ENCODE data around the gene MTX2. TPM values are rescaled to one million over a fixed set of nuclear protein-coding genes. Genes with fewer than 3 reads are reported as not detected.

Gene MTX2
- total and polyA plus RNA-seq, 9 of the 15 experiments (the other 6 are each of a cell fraction or from before 2014, with no cell fraction given): 38.1 to 170 (median 88.0) TPM

- POLR2A ChIA-PET: interaction anchor here (1.3 to 1.4 kb wide), 2 partner anchors 7 to 20 kb away, joined by 5 to 6 read pairs; no protein-coding TSS in a partner anchor
- WGBS (ENCODE audit: insufficient coverage, low coverage, missing lambda C conversion rate): 92% methylated on average over 1 of the region's 1 CpG
These were observed 28.5 kb downstream of the MTX2 start for GRCh38 chr2:176297737-176298136.

More at GRCh38 chr2:176297737-176298136, 28.5 kb downstream of the MTX2 start:
- Histone ChIP-seq H3K27me3 (ENCODE audit: control insufficient read depth in 2 of 2, insufficient read depth in 2 of 2, low read length in 2 of 2) (no peaks in the 10 kb centered on the region), H3K4me2 (ENCODE audit: insufficient read depth, low read length) (no peak overlapping the region), H3K4me3 (no peak overlapping the region), H3K9me3 (replicated peaks; ENCODE audit: control insufficient read depth, insufficient read depth, low read depth, low read length) (no peaks in the 10 kb centered on the region), H3K36me3 (ENCODE audit: control insufficient read depth, insufficient read depth, low read length) (peaks cover 38% of the 10 kb centered on the region), H3K9ac (ENCODE audit: insufficient read depth in 1 of 2, low read depth in 2 of 2, low read length in 2 of 2) (no peak overlapping the region), H3K27ac (ENCODE audit: extremely low read depth, low read depth, low read length) (no peak overlapping the region), H4K20me1 (replicated peaks; ENCODE audit: control insufficient read depth, insufficient read depth, low read length) (no peaks in the 10 kb centered on the region), H3K9me1 (ENCODE audit: control insufficient read depth, insufficient read depth, low read length) (no peaks in the 10 kb centered on the region), H3K79me2 (ENCODE audit: control insufficient read depth, insufficient read depth, low read length) (peaks cover 49% of the 10 kb centered on the region), H3K4me1 (replicated peaks in 1 of 2; ENCODE audit: control insufficient read depth in 2 of 2, insufficient read depth in 2 of 2, low read length in 2 of 2) (peaks cover 0 to 5% of the 10 kb centered on the region in 2 experiments; a peak in 1 of 5 replicates), H2AFZ (ENCODE audit: low read depth, low read length) (no peak overlapping the region)
- intact Hi-C loops (cut with micrococcal nuclease) (no loop called here), in situ Hi-C loops (cut with MboI) (no loop called here)
- TF ChIP-seq ZFP91 (CRISPR knock-in tag; IDR thresholded peaks at IDR 0.05): no peak
- no peak for TF ChIP-seq BRD9 (IDR thresholded peaks at IDR 0.05; ENCODE audit: low read depth, partially characterized antibody)
- TF ChIP-seq CBFA2T2 (conservative IDR thresholded peaks at IDR 0.05): no peak
- no peak for TF ChIP-seq THRB (CRISPR knock-in tag; conservative IDR thresholded peaks at IDR 0.05)
- no peak for TF ChIP-seq WHSC1 (IDR thresholded peaks at IDR 0.05; ENCODE audit: low read length)
- TF ChIP-seq GATA2 (CRISPR knock-in tag; IDR thresholded peaks at IDR 0.05): no peak
- no peak for TF ChIP-seq ZNF24 (IDR thresholded peaks at IDR 0.05)
- DNase-seq (ENCODE audit: extremely low read depth in 1 of 4, low spot score in 3 of 4) (peak in 1 of 4 experiments; percentile 20), ATAC-seq (no peak), FAIRE-seq (no peak)
- CTCF ChIA-PET (ENCODE audit: low intra/inter-chr PET ratio): no interaction called here
- no TSS peak for BruUV-seq (replicated peaks)

All from K562 (cell line).